OCI-LY3 (cell line): ENCODE results near the gene ADGRG7.

Experiments
- H2AFZ ChIP-seq: fragments of 200-600, 300-600 bp; shearing (Covaris generic); 2 replicates; pipeline ENCODE4 v1.6.0; 2014; ENCODE audit warnings: antibody characterized with exemption, low read depth, low read length
- H3K27ac ChIP-seq: fragments of 200-600, 300-600 bp; sonication (generic); 2 replicates; pipeline ENCODE4 v1.5.1; 2014; ENCODE audit warnings: mild to moderate bottlenecking, low read length, moderate library complexity, mixed read lengths
- H3K27me3 ChIP-seq: fragments of 200-600, 300-600 bp; sonication (generic); 2 replicates; pipeline ENCODE4 v1.6.1; 2014; ENCODE audit warnings: low read depth, low read length, mixed read lengths
- H3K36me3 ChIP-seq: fragments of 200-600, 300-600 bp; sonication (generic); replicated peaks from 2 replicates; pipeline ENCODE3; 2014; ENCODE audit warnings: low read depth, low read length, mixed read lengths
- H3K4me1 ChIP-seq: fragments of 300-600, 200-600 bp; sonication (generic); 2 replicates; pipeline ENCODE4 v1.6.1; 2014; ENCODE audit warnings: low read length, mixed read lengths
- H3K4me2 ChIP-seq: fragments of 200-600, 300-600 bp; sonication (generic); 2 replicates; pipeline ENCODE4 v1.6.1; 2014; ENCODE audit warnings: low read length, mixed read lengths
- H3K4me3 ChIP-seq: fragments of 300-600, 200-600 bp; sonication (generic); 2 replicates; pipeline ENCODE4 v1.5.1; 2014; ENCODE audit warnings: antibody characterized with exemption, mild to moderate bottlenecking, low read length, moderate library complexity
- H3K79me2 ChIP-seq: fragments of 300-600, 200-600 bp; shearing (Covaris generic); 2 replicates; pipeline ENCODE4 v1.6.1; 2014; ENCODE audit warnings: mild to moderate bottlenecking, low read length, mixed read lengths
- H3K9ac ChIP-seq: fragments of 300-600, 200-600 bp; shearing (Covaris generic); 2 replicates; pipeline ENCODE4 v1.6.0; 2014; ENCODE audit warnings: mild to moderate bottlenecking, low read length, moderate library complexity
- H3K9me3 ChIP-seq: fragments of 200-600, 300-600 bp; shearing (Covaris generic); 2 replicates; pipeline ENCODE4 v1.6.1; 2014; ENCODE audit warnings: low read length, mixed read lengths; ENCODE audit not compliant: insufficient read depth
- H4K20me1 ChIP-seq: fragments of 200-600, 300-600 bp; sonication (generic); 2 replicates; pipeline ENCODE4 v1.6.1; 2016; ENCODE audit warnings: low read length, mixed read lengths; ENCODE audit not compliant: insufficient read depth
- CTCF ChIP-seq: fragments of 200-600, 300-600 bp; sonication (generic); IDR thresholded peaks from 2 replicates; pipeline ENCODE4 v1.5.1; 2014; ENCODE audit warnings: antibody characterized with exemption, low read length, low read depth
- EZH2phosphoT487 ChIP-seq: fragments of 200-600 bp; shearing (Covaris generic); IDR thresholded peaks from 2 replicates; pipeline ENCODE4 v1.6.1; 2018; ENCODE audit warnings: antibody characterized with exemption, mixed run types, low read depth

ADGRG7 gene

GRCh38 chr3:100698736-100699135 is 89.3 kb downstream of the ADGRG7 start:
- no peaks in the 10 kb centered on the region for H3K27me3 ChIP-seq
- H3K4me3 ChIP-seq = no peak overlapping the region
- peaks cover 5% of the 10 kb centered on the region; the same call in 1 of the 2 replicates for H3K4me1 ChIP-seq
- TF ChIP-seq CTCF (no peak), EZH2phosphoT487 (no peak)
- no peak overlapping the region for H3K27ac ChIP-seq
- H3K36me3 ChIP-seq = no peaks in the 10 kb centered on the region
- no peak overlapping the region for H3K9ac ChIP-seq
- H2AFZ ChIP-seq = no peak overlapping the region
- H4K20me1 ChIP-seq = no peaks in the 10 kb centered on the region
- H3K4me2 ChIP-seq = no peak overlapping the region
- no peaks in the 10 kb centered on the region for H3K79me2 ChIP-seq
- no peaks in the 10 kb centered on the region for H3K9me3 ChIP-seq

- H3K4me2 ChIP-seq = no peak overlapping the region
- H3K36me3 ChIP-seq = no peaks in the 10 kb centered on the region
- H3K9me3 ChIP-seq = no peaks in the 10 kb centered on the region
- TF ChIP-seq CTCF = no peak
- TF ChIP-seq EZH2phosphoT487 = no peak
- H3K27me3 ChIP-seq = no peaks in the 10 kb centered on the region
- H4K20me1 ChIP-seq = no peaks in the 10 kb centered on the region
- no peak overlapping the region for H2AFZ ChIP-seq
- no peak overlapping the region for H3K4me3 ChIP-seq
- H3K79me2 ChIP-seq = no peaks in the 10 kb centered on the region
- no peak overlapping the region for H3K27ac ChIP-seq
- H3K4me1 ChIP-seq = peaks cover 5% of the 10 kb centered on the region; the same call in 1 of the 2 replicates
- H3K9ac ChIP-seq = no peak overlapping the region
Observed at GRCh38 chr3:100700708-100701107, 91.3 kb downstream of the ADGRG7 start.

GRCh38 chr3:100702082-100702979 is 92.9 kb downstream of the ADGRG7 start:
- Histone ChIP-seq H3K36me3 (no peaks in the 10 kb centered on the region), H3K9me3 (no peaks in the 10 kb centered on the region), H3K4me3 (no peak overlapping the region), H3K79me2 (no peaks in the 10 kb centered on the region), H3K9ac (no peak overlapping the region), H2AFZ (0 out of 2 replicates have a peak overlapping the region, but pooled peaks have one; percentile 1), H3K4me2 (no peak overlapping the region), H3K4me1 (peaks cover 5% of the 10 kb centered on the region; the same call in 1 of the 2 replicates), H3K27ac (no peak overlapping the region), H3K27me3 (no peaks in the 10 kb centered on the region), H4K20me1 (no peaks in the 10 kb centered on the region)
- no peak for TF ChIP-seq CTCF
- no peak for TF ChIP-seq EZH2phosphoT487

GRCh38 chr3:100702980-100703345 is 93.6 kb downstream of the ADGRG7 start:
- H3K36me3 ChIP-seq = no peaks in the 10 kb centered on the region
- no peak overlapping the region for H3K27ac ChIP-seq
- no peak overlapping the region for H2AFZ ChIP-seq
- no peak overlapping the region for H3K9ac ChIP-seq
- no peaks in the 10 kb centered on the region for H3K27me3 ChIP-seq
- no peaks in the 10 kb centered on the region for H4K20me1 ChIP-seq
- H3K4me1 ChIP-seq = peaks cover 5% of the 10 kb centered on the region; the same call in 1 of the 2 replicates
- H3K4me3 ChIP-seq = no peak overlapping the region
- H3K9me3 ChIP-seq = no peaks in the 10 kb centered on the region
- no peak overlapping the region for H3K4me2 ChIP-seq
- H3K79me2 ChIP-seq = no peaks in the 10 kb centered on the region
- TF ChIP-seq CTCF (no peak), EZH2phosphoT487 (no peak)
